GM19193 (cell line): ENCODE measurements around the gene SDK2.

ENCODE experiments used
- POLR2A ChIP-seq: IDR thresholded peaks from 4 replicates; pipeline ENCODE4 v1.6.1; 2011; ENCODE audit not compliant: insufficient read depth, insufficient read length; ENCODE audit errors: extremely low read depth

Gene SDK2

GRCh38 chr17:73354423-73355284 is 289.6 kb downstream of the SDK2 start:
- no peak for TF ChIP-seq POLR2A

GRCh38 chr17:73352261-73352660 is 292.0 kb downstream of the SDK2 start:
- no peak for TF ChIP-seq POLR2A

GRCh38 chr17:73351764-73352163 is 292.5 kb downstream of the SDK2 start:
- no peak for TF ChIP-seq POLR2A

GRCh38 chr17:73350864-73351263 is 293.4 kb downstream of the SDK2 start:
- TF ChIP-seq POLR2A = no peak

GRCh38 chr17:73349647-73350046 is 294.6 kb downstream of the SDK2 start:
- TF ChIP-seq POLR2A = no peak

- TF ChIP-seq POLR2A = no peak
These were observed 295.1 kb downstream of the SDK2 start for GRCh38 chr17:73349138-73349537.

GRCh38 chr17:73348829-73349095 is 295.5 kb downstream of the SDK2 start:
- TF ChIP-seq POLR2A = no peak

- TF ChIP-seq POLR2A = no peak
These were observed 296.0 kb downstream of the SDK2 start for GRCh38 chr17:73348018-73348828.

GRCh38 chr17:73347351-73347750 is 296.9 kb downstream of the SDK2 start:
- TF ChIP-seq POLR2A = no peak

- no peak for TF ChIP-seq POLR2A
These were observed 297.6 kb downstream of the SDK2 start for GRCh38 chr17:73346501-73347162.

- TF ChIP-seq POLR2A = no peak
These were observed 300.3 kb downstream of the SDK2 start for GRCh38 chr17:73343739-73344454.

- no peak for TF ChIP-seq POLR2A
These were observed 301.0 kb downstream of the SDK2 start for GRCh38 chr17:73343168-73343634.

- no peak for TF ChIP-seq POLR2A
These were observed 301.6 kb downstream of the SDK2 start for GRCh38 chr17:73342541-73343167.

- TF ChIP-seq POLR2A = no peak
These were observed 302.2 kb downstream of the SDK2 start for GRCh38 chr17:73342050-73342522.
